Brain pericyte (primary cell): ENCODE results near the gene FAM227B.

Experiments used
- DNase-seq: peaks from one replicate; pipeline ENCODE4 v3.0.0-alpha.2; 2012; ENCODE audit warnings: low read depth, low spot score

Gene FAM227B

GRCh38 chr15:49300856-49301255 is 319.8 kb downstream of the FAM227B start:
- DNase-seq: no peak

GRCh38 chr15:49297584-49297983 is 323.0 kb downstream of the FAM227B start:
- DNase-seq: no peak

GRCh38 chr15:49296258-49296657 is 324.4 kb downstream of the FAM227B start:
- no peak for DNase-seq

- no peak for DNase-seq
Observed at GRCh38 chr15:49293941-49294340, 326.7 kb downstream of the FAM227B start.

GRCh38 chr15:49290191-49290590 is 330.4 kb downstream of the FAM227B start:
- DNase-seq: no peak

GRCh38 chr15:49288391-49288790 is 332.2 kb downstream of the FAM227B start:
- no peak for DNase-seq

GRCh38 chr15:49287481-49287880 is 333.1 kb downstream of the FAM227B start:
- DNase-seq: no peak

- no peak for DNase-seq
Observed at GRCh38 chr15:49286649-49287404, 333.8 kb downstream of the FAM227B start.

GRCh38 chr15:49282366-49282765 is 338.3 kb downstream of the FAM227B start:
- DNase-seq: no peak

GRCh38 chr15:49279521-49280456 is 340.8 kb downstream of the FAM227B start:
- DNase-seq: no peak

- no peak for DNase-seq
Observed at GRCh38 chr15:49278751-49279150, 341.9 kb downstream of the FAM227B start.
